Common myeloid progenitor, CD34-positive (primary cell): ENCODE results near the gene WDR20.

Experiments used
- CTCF ChIA-PET: fragments of 350-600 bp; sonication (Branson Sonifier 250); formaldehyde crosslinking; loops from one replicate; lab custom pipeline; 2021; ENCODE audit warnings: antibody characterized with exemption; lab: Charles Lee
- POLR2A ChIA-PET: fragments of 350-600 bp; sonication (Branson Sonifier 250); formaldehyde crosslinking; loops from one replicate; lab custom pipeline; 2021; ENCODE audit warnings: antibody characterized with exemption; lab: Charles Lee
- DNase-seq, 3 donors: peaks; one replicate each; pipeline versions ENCODE4 v3.0.0 to v3.0.0-alpha.2; 2013
- H3K27ac ChIP-seq, 2 experiments: 1 replicate in 1 of 2; 2 replicates in 1 of 2; pipeline ENCODE4 v1.7.0; 2013; ENCODE audit warnings: inconsistent platforms in 2 of 2, low read length in 2 of 2, mild to moderate bottlenecking in 2 of 2, low read depth in 1 of 2, moderate library complexity in 1 of 2; ENCODE audit not compliant: severe bottlenecking in 2 of 2, insufficient read depth in 1 of 2, poor library complexity in 1 of 2
- H3K27me3 ChIP-seq, 5 experiments: replicated peaks in 2 of 5; 1 replicate in 3 of 5; 2 replicates in 2 of 5; pipeline versions ENCODE4 v1.6.1 to v1.7.0; 2013; ENCODE audit warnings: low read length in 4 of 5, mild to moderate bottlenecking in 2 of 5, moderate library complexity in 2 of 5, inconsistent platforms in 1 of 5; ENCODE audit not compliant: insufficient read depth in 5 of 5, control insufficient read depth in 4 of 5
- H3K36me3 ChIP-seq, 4 experiments: 1 replicate in 2 of 4; 2 replicates in 2 of 4; pipeline versions ENCODE4 v1.6.1 to v1.7.0; 2013; ENCODE audit warnings: low read length in 3 of 4, control low read depth in 1 of 4, mild to moderate bottlenecking in 1 of 4; ENCODE audit not compliant: control insufficient read depth in 4 of 4, insufficient read depth in 4 of 4
- H3K4me1 ChIP-seq, 4 experiments: 1 replicate in 3 of 4; 2 replicates in 1 of 4; pipeline versions ENCODE4 v1.6.1 to v1.7.1; 2013; ENCODE audit warnings: low read length in 3 of 4, mild to moderate bottlenecking in 3 of 4, control low read depth in 1 of 4, inconsistent platforms in 1 of 4, moderate library complexity in 1 of 4; ENCODE audit not compliant: control insufficient read depth in 4 of 4, insufficient read depth in 4 of 4; ENCODE audit errors: control extremely low read depth in 1 of 4
- H3K4me3 ChIP-seq, 7 experiments: 1 replicate in 4 of 7; 2 replicates in 3 of 7; pipeline versions ENCODE4 v1.5.1 to v1.7.0; 2013; ENCODE audit warnings: mild to moderate bottlenecking in 7 of 7, low read length in 6 of 7, moderate library complexity in 6 of 7, inconsistent platforms in 2 of 7, low read depth in 2 of 7, control low read depth in 1 of 7; ENCODE audit not compliant: insufficient read depth in 4 of 7, control insufficient read depth in 1 of 7; ENCODE audit errors: extremely low read depth in 1 of 7
- H3K9me3 ChIP-seq, 5 experiments: 1 replicate in 4 of 5; 2 replicates in 1 of 5; pipeline versions ENCODE4 v1.6.1 to v1.7.1; 2013; ENCODE audit warnings: low read length in 4 of 5, mild to moderate bottlenecking in 2 of 5, inconsistent platforms in 1 of 5, low read depth in 1 of 5, moderate library complexity in 1 of 5; ENCODE audit not compliant: control insufficient read depth in 4 of 5, insufficient read depth in 2 of 5; ENCODE audit errors: control extremely low read depth in 1 of 5
- WGBS: methylation state at CpG from one replicate; pipeline ENCODE4 v1.1.5; 2013; ENCODE audit not compliant: insufficient coverage; 5-methylcytosine and 5-hydroxymethylcytosine counted together

Gene WDR20

GRCh38 chr14:102207831-102208365 lies 68.2 kb downstream of the WDR20 start:
- POLR2A ChIA-PET, result no interaction called here
- CTCF ChIA-PET, result no interaction called here
- no peak for DNase-seq
- no peaks in the 10 kb centered on the region for H3K9me3 ChIP-seq
- 98% methylated on average over 9 of the region's 13 CpGs for WGBS
- peaks cover 11 to 79% (median 53%) of the 10 kb centered on the region in 4 experiments for H3K36me3 ChIP-seq
- H3K4me1 ChIP-seq, result no peaks in the 10 kb centered on the region
- H3K4me3 ChIP-seq, result no peak overlapping the region
- H3K27me3 ChIP-seq, result no peaks in the 10 kb centered on the region
- H3K27ac ChIP-seq, result no peak overlapping the region

GRCh38 chr14:102208741-102209140 lies 69.0 kb downstream of the WDR20 start:
- Histone ChIP-seq H3K36me3 (peaks cover 11 to 72% (median 54%) of the 10 kb centered on the region in 4 experiments), H3K27me3 (no peaks in the 10 kb centered on the region), H3K4me3 (no peak overlapping the region), H3K4me1 (no peaks in the 10 kb centered on the region), H3K27ac (no peak overlapping the region), H3K9me3 (no peaks in the 10 kb centered on the region)
- 97% methylated on average over 17 of the region's 17 CpGs for WGBS
- POLR2A ChIA-PET, result no interaction called here
- CTCF ChIA-PET, result no interaction called here
- no peak for DNase-seq

- Histone ChIP-seq H3K9me3 (no peaks in the 10 kb centered on the region), H3K27me3 (no peaks in the 10 kb centered on the region), H3K36me3 (peaks cover 10 to 65% (median 50%) of the 10 kb centered on the region in 4 experiments), H3K4me1 (no peaks in the 10 kb centered on the region), H3K27ac (no peak overlapping the region), H3K4me3 (no peak overlapping the region)
- WGBS, result 99% methylated on average over 18 of the region's 19 CpGs
- ChIA-PET CTCF (no interaction called here), POLR2A (no interaction called here)
- DNase-seq, result no peak
Measured at GRCh38 chr14:102209224-102209966, 69.7 kb downstream of the WDR20 start.

- Histone ChIP-seq H3K27me3 (no peaks in the 10 kb centered on the region), H3K36me3 (peaks cover 11 to 56% (median 45%) of the 10 kb centered on the region in 4 experiments), H3K9me3 (no peaks in the 10 kb centered on the region), H3K4me1 (no peaks in the 10 kb centered on the region), H3K4me3 (no peak overlapping the region), H3K27ac (no peak overlapping the region)
- ChIA-PET CTCF (no interaction called here), POLR2A (no interaction called here)
- DNase-seq, result no peak
- 87% methylated on average over 19 of the region's 25 CpGs for WGBS
Measured at GRCh38 chr14:102210421-102211042, 70.8 kb downstream of the WDR20 start.

- no peaks in the 10 kb centered on the region for H3K9me3 ChIP-seq
- ChIA-PET POLR2A (no interaction called here), CTCF (no interaction called here)
- DNase-seq, result no peak
- H3K27me3 ChIP-seq, result no peaks in the 10 kb centered on the region
- H3K4me1 ChIP-seq, result no peaks in the 10 kb centered on the region
- H3K4me3 ChIP-seq, result no peak overlapping the region
- WGBS, result 96% methylated on average over 10 of the region's 12 CpGs
- H3K27ac ChIP-seq, result no peak overlapping the region
- H3K36me3 ChIP-seq, result peaks cover 13 to 55% (median 46%) of the 10 kb centered on the region in 4 experiments
Measured at GRCh38 chr14:102211240-102211639, 71.5 kb downstream of the WDR20 start.

- Histone ChIP-seq H3K27me3 (no peaks in the 10 kb centered on the region), H3K4me3 (no peak overlapping the region), H3K36me3 (peaks cover 13 to 50% (median 42%) of the 10 kb centered on the region in 4 experiments), H3K27ac (no peak overlapping the region), H3K4me1 (no peaks in the 10 kb centered on the region), H3K9me3 (no peaks in the 10 kb centered on the region)
- WGBS, result 100% methylated on average over 7 of the region's 8 CpGs
- CTCF ChIA-PET, result interaction anchor here (1.4 kb wide), 1 partner anchor 105 kb away, joined by 3 read pairs; no protein-coding TSS in a partner anchor
- POLR2A ChIA-PET, result no interaction called here
- DNase-seq, result no peak
Measured at GRCh38 chr14:102212356-102212755, 72.7 kb downstream of the WDR20 start.

- H3K27ac ChIP-seq, result no peak overlapping the region
- H3K27me3 ChIP-seq, result no peaks in the 10 kb centered on the region
- H3K4me1 ChIP-seq, result no peaks in the 10 kb centered on the region
- WGBS, result 97% methylated on average over 10 of the region's 10 CpGs
- DNase-seq, result no peak
- ChIA-PET POLR2A (no interaction called here), CTCF (interaction anchor here (0.9 to 1.4 kb wide), 3 partner anchors 11 to 104 kb away, joined by 3 to 4 read pairs (median 3); no protein-coding TSS in a partner anchor)
- H3K36me3 ChIP-seq, result peaks cover 9 to 50% (median 40%) of the 10 kb centered on the region in 4 experiments
- no peaks in the 10 kb centered on the region for H3K9me3 ChIP-seq
- H3K4me3 ChIP-seq, result no peak overlapping the region
Measured at GRCh38 chr14:102212845-102213244, 73.1 kb downstream of the WDR20 start.
